SK-N-SH treated with all-trans-retinoic acid at 6 μM for 48 hours (cell line): Measurements from ENCODE around the gene D2HGDH.

ENCODE experiments used
- ATAC-seq: fragments of 200-7000 bp; cut with Tn5 transposase; 3 replicates; pipeline ENCODE4 v1.9.1; 2020; ENCODE audit warnings: mild to moderate bottlenecking, moderate library complexity
- ARNTL ChIP-seq: fragments of 450-650 bp; formaldehyde crosslinking; IDR thresholded peaks from 2 replicates; pipeline ENCODE4 v1.5.0; 2020; ENCODE audit warnings: low read depth, mild to moderate bottlenecking, moderate library complexity, borderline replicate concordance
- BACH2 ChIP-seq: fragments of 250-450 bp; sonication (Bioruptor Pico); IDR thresholded peaks from 2 replicates; pipeline ENCODE4 v1.9.0; 2021; ENCODE audit warnings: mild to moderate bottlenecking, borderline replicate concordance
- CSDC2 ChIP-seq: fragments of 250-450 bp; sonication (Bioruptor Pico); IDR thresholded peaks from 2 replicates; pipeline ENCODE4 v1.5.0; 2020; ENCODE audit warnings: mild to moderate bottlenecking, moderate library complexity
- CSRNP3 ChIP-seq: fragments of 250-450 bp; sonication (Bioruptor Pico); IDR thresholded peaks from 2 replicates; pipeline ENCODE4 v1.5.1; 2021; ENCODE audit warnings: mild to moderate bottlenecking, moderate library complexity
- ESRRG ChIP-seq: fragments of 250-450 bp; sonication (Bioruptor Pico); IDR thresholded peaks from 2 replicates; pipeline ENCODE4 v1.6.1; 2021; ENCODE audit warnings: mild to moderate bottlenecking
- GLIS3 ChIP-seq: fragments of 250-450 bp; sonication (Bioruptor Pico); IDR thresholded peaks from 2 replicates; pipeline ENCODE4 v1.5.0; 2020; ENCODE audit warnings: mild to moderate bottlenecking, moderate library complexity
- ISL1 ChIP-seq: fragments of 250-450 bp; sonication (Bioruptor Pico); IDR thresholded peaks from 2 replicates; pipeline ENCODE4 v2.1.2; 2022; ENCODE audit warnings: mild to moderate bottlenecking, moderate library complexity
- PPARA ChIP-seq: fragments of 250-450 bp; sonication (Bioruptor Pico); IDR thresholded peaks from 2 replicates; pipeline ENCODE4 v1.5.0; 2020; ENCODE audit warnings: mild to moderate bottlenecking, borderline replicate concordance
- RARB ChIP-seq: fragments of 250-450 bp; sonication (Bioruptor Pico); IDR thresholded peaks from 2 replicates; pipeline ENCODE4 v1.8.0; 2021; ENCODE audit warnings: mild to moderate bottlenecking, moderate library complexity
- TCF4 ChIP-seq: fragments of 250-450 bp; sonication (Bioruptor Pico); IDR thresholded peaks from 2 replicates; pipeline ENCODE4 v1.8.0; 2021; ENCODE audit warnings: mild to moderate bottlenecking, moderate library complexity, borderline replicate concordance
- TOX ChIP-seq: fragments of 250-450 bp; sonication (Bioruptor Pico); IDR thresholded peaks from 2 replicates; pipeline ENCODE4 v1.8.0; 2021; ENCODE audit warnings: mild to moderate bottlenecking, moderate library complexity, borderline replicate concordance
- ZC3H10 ChIP-seq: fragments of 250-450 bp; sonication (Bioruptor Pico); IDR thresholded peaks from 2 replicates; pipeline ENCODE4 v1.5.1; 2021; ENCODE audit warnings: mild to moderate bottlenecking, moderate library complexity
- ZFP3 ChIP-seq: fragments of 250-450 bp; sonication (Bioruptor Pico); IDR thresholded peaks from 2 replicates; pipeline ENCODE4 v1.5.0; 2020; ENCODE audit warnings: mild to moderate bottlenecking, moderate library complexity
- ZFP30 ChIP-seq: fragments of 450-650 bp; formaldehyde crosslinking; IDR thresholded peaks from 2 replicates; pipeline ENCODE4 v1.5.0; 2022; ENCODE audit warnings: mild to moderate bottlenecking, moderate library complexity
- ZNF8 ChIP-seq: fragments of 450-650 bp; formaldehyde crosslinking; IDR thresholded peaks from 2 replicates; pipeline ENCODE4 v1.5.0; 2020; ENCODE audit warnings: mild to moderate bottlenecking, moderate library complexity
- TF ChIP-seq, protein P1 (sequence below): fragments of 250-450 bp; sonication (Bioruptor Pico); IDR thresholded peaks from 2 replicates; pipeline ENCODE4 v1.8.0; 2021; ENCODE audit warnings: low read depth, mild to moderate bottlenecking, moderate library complexity, borderline replicate concordance
- TF ChIP-seq, protein P2 (sequence below): fragments of 250-450 bp; sonication (Bioruptor Pico); IDR thresholded peaks from 2 replicates; pipeline ENCODE4 v1.5.0; 2020; ENCODE audit warnings: mild to moderate bottlenecking, moderate library complexity
- TF ChIP-seq, protein P3 (sequence below): fragments of 250-450 bp; sonication (Bioruptor Pico); IDR thresholded peaks from 2 replicates; pipeline ENCODE4 v1.5.1; 2020; ENCODE audit warnings: low read depth, mild to moderate bottlenecking, moderate library complexity
- TF ChIP-seq, protein P4 (sequence below): fragments of 250-450 bp; sonication (Bioruptor Pico); IDR thresholded peaks from 2 replicates; pipeline ENCODE4 v1.8.0; 2020; ENCODE audit warnings: mild to moderate bottlenecking, moderate library complexity, borderline replicate concordance

Gene D2HGDH

GRCh38 chr2:241752253-241752652 is 17.8 kb downstream of the D2HGDH start:
- TF ChIP-seq BACH2 (CRISPR knock-in tag) (no peak), GLIS3 (CRISPR knock-in tag) (no peak), ZFP3 (CRISPR knock-in tag) (no peak), TCF4 (no peak), ISL1 (CRISPR knock-in tag) (no peak), ZNF8 (CRISPR knock-in tag) (no peak)
- TF ChIP-seq, protein P1, sequence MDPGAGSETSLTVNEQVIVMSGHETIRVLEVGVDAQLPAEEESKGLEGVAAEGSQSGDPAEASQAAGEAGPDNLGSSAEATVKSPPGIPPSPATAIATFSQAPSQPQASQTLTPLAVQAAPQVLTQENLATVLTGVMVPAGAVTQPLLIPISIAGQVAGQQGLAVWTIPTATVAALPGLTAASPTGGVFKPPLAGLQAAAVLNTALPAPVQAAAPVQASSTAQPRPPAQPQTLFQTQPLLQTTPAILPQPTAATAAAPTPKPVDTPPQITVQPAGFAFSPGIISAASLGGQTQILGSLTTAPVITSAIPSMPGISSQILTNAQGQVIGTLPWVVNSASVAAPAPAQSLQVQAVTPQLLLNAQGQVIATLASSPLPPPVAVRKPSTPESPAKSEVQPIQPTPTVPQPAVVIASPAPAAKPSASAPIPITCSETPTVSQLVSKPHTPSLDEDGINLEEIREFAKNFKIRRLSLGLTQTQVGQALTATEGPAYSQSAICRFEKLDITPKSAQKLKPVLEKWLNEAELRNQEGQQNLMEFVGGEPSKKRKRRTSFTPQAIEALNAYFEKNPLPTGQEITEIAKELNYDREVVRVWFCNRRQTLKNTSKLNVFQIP (CRISPR knock-in tag): no peak
- TF ChIP-seq, all 23 proteins: peak for 0
- ATAC-seq: no peak

- TF ChIP-seq ZNF8 (CRISPR knock-in tag) (no peak), TOX (no peak), BACH2 (CRISPR knock-in tag) (no peak), GLIS3 (CRISPR knock-in tag) (no peak), ZFP30 (CRISPR knock-in tag) (no peak), CSDC2 (CRISPR knock-in tag) (no peak), RARB (no peak), ARNTL (CRISPR knock-in tag) (no peak), ZC3H10 (CRISPR knock-in tag) (no peak)
- TF ChIP-seq, protein P2, sequence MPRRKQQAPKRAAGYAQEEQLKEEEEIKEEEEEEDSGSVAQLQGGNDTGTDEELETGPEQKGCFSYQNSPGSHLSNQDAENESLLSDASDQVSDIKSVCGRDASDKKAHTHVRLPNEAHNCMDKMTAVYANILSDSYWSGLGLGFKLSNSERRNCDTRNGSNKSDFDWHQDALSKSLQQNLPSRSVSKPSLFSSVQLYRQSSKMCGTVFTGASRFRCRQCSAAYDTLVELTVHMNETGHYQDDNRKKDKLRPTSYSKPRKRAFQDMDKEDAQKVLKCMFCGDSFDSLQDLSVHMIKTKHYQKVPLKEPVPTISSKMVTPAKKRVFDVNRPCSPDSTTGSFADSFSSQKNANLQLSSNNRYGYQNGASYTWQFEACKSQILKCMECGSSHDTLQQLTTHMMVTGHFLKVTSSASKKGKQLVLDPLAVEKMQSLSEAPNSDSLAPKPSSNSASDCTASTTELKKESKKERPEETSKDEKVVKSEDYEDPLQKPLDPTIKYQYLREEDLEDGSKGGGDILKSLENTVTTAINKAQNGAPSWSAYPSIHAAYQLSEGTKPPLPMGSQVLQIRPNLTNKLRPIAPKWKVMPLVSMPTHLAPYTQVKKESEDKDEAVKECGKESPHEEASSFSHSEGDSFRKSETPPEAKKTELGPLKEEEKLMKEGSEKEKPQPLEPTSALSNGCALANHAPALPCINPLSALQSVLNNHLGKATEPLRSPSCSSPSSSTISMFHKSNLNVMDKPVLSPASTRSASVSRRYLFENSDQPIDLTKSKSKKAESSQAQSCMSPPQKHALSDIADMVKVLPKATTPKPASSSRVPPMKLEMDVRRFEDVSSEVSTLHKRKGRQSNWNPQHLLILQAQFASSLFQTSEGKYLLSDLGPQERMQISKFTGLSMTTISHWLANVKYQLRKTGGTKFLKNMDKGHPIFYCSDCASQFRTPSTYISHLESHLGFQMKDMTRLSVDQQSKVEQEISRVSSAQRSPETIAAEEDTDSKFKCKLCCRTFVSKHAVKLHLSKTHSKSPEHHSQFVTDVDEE (CRISPR knock-in tag): no peak
- TF ChIP-seq, protein P3, sequence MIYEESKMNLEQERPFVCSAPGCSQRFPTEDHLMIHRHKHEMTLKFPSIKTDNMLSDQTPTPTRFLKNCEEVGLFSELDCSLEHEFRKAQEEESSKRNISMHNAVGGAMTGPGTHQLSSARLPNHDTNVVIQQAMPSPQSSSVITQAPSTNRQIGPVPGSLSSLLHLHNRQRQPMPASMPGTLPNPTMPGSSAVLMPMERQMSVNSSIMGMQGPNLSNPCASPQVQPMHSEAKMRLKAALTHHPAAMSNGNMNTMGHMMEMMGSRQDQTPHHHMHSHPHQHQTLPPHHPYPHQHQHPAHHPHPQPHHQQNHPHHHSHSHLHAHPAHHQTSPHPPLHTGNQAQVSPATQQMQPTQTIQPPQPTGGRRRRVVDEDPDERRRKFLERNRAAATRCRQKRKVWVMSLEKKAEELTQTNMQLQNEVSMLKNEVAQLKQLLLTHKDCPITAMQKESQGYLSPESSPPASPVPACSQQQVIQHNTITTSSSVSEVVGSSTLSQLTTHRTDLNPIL (CRISPR knock-in tag): no peak
- TF ChIP-seq, protein P1 (CRISPR knock-in tag): no peak
- ATAC-seq: no peak
Measured at GRCh38 chr2:241752689-241753276, 18.4 kb downstream of the D2HGDH start.

DNA sequence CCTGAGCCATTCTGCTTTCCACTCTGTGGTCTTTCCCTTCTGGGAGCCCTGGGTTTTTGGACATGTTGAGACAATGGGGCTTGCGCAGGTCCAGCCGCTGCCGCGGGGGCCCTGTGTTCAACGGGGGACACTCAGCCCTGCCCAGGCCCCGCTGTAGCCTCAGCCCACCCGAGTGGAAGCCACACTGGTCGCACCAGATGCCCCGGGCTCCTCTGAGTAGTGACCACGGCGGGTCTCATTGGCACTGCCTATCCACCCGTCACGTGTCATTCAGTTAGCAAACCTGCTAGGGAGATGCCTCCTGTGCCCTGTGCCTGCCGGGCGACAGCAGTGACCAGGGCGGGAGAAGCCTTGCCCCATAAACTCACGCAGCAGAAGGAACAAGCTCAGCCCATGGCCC is 19.1 kb downstream of the D2HGDH start:
- TF ChIP-seq ESRRG (CRISPR knock-in tag): no peak
- no peak for TF ChIP-seq GLIS3 (CRISPR knock-in tag)
- TF ChIP-seq RARB: no peak
- TF ChIP-seq ZNF8 (CRISPR knock-in tag): no peak
- TF ChIP-seq BACH2 (CRISPR knock-in tag): no peak
- no peak for TF ChIP-seq CSDC2 (CRISPR knock-in tag)
- no peak for TF ChIP-seq TCF4
- ATAC-seq: no peak

- ATAC-seq: no peak
- TF ChIP-seq ESRRG (CRISPR knock-in tag): no peak
Measured at GRCh38 chr2:241754042-241754441, 19.6 kb downstream of the D2HGDH start.

- ATAC-seq: no peak
- no peak for TF ChIP-seq ESRRG (CRISPR knock-in tag)
- TF ChIP-seq CSRNP3 (CRISPR knock-in tag): no peak
- TF ChIP-seq TOX: no peak
- TF ChIP-seq BACH2 (CRISPR knock-in tag): no peak
- no peak for TF ChIP-seq ZC3H10 (CRISPR knock-in tag)
- TF ChIP-seq, protein P4, sequence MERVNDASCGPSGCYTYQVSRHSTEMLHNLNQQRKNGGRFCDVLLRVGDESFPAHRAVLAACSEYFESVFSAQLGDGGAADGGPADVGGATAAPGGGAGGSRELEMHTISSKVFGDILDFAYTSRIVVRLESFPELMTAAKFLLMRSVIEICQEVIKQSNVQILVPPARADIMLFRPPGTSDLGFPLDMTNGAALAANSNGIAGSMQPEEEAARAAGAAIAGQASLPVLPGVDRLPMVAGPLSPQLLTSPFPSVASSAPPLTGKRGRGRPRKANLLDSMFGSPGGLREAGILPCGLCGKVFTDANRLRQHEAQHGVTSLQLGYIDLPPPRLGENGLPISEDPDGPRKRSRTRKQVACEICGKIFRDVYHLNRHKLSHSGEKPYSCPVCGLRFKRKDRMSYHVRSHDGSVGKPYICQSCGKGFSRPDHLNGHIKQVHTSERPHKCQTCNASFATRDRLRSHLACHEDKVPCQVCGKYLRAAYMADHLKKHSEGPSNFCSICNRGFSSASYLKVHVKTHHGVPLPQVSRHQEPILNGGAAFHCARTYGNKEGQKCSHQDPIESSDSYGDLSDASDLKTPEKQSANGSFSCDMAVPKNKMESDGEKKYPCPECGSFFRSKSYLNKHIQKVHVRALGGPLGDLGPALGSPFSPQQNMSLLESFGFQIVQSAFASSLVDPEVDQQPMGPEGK (CRISPR knock-in tag): no peak
- TF ChIP-seq ZFP30 (CRISPR knock-in tag): no peak
- TF ChIP-seq ZFP3 (CRISPR knock-in tag): no peak
- TF ChIP-seq, protein P3 (CRISPR knock-in tag): no peak
- no peak for TF ChIP-seq PPARA (CRISPR knock-in tag)
- TF ChIP-seq ARNTL (CRISPR knock-in tag): no peak
Measured at GRCh38 chr2:241755166-241755565, 20.7 kb downstream of the D2HGDH start.
